ENCODE results near the gene TCF7L2. TPM values are rescaled to one million over a fixed set of nuclear protein-coding genes. Genes with fewer than 3 reads are reported as not detected.

TCF7L2 gene
- total RNA-seq, 1 donor = 6.7 TPM

DNA sequence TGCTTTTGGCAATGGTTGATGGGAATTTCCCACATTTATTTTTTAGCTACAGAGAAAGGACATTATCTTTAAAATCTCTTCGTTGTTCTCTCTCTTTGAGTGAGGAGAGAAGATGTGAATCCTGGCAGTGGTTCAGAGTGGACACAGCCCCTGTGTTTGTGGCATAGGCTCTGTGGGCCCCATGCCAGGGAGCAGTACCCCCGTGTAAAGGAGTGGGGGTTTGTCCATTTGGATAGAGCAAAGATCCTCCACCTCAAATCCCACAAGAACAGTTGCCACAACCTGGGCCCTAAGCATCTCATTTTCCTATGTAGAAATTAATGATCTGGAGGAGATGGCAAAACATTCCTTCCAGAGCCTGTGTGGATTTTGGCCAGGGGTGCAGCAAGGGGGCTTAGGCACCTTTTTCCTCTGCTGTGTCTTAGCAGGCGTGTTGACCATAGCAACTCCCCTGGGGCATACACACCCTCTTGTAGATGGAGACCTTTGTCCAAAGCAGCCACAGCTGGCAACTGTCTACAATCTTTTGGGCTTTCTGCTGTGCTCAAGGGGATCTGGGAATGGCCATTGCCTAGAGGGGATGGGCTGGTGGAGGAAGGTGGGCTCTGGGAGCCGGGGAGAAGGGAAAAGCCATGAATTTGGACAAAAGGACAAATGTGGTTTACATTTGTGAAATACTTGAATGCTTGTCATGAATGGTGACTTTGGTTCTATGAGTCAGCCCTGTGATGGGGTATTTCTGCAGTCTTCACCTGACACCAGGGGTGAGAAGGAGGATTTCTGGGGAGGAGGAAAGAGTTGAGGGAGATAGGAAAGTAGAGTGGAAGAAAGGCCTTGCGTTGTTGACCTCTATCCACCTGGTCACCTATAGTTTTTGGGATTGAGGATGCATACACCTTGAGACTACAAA, 92.0 kb downstream of the TCF7L2 start:
- DNase-seq (ENCODE audit: low read depth in 2 of 3, low spot score in 2 of 3) = no peak

DNA sequence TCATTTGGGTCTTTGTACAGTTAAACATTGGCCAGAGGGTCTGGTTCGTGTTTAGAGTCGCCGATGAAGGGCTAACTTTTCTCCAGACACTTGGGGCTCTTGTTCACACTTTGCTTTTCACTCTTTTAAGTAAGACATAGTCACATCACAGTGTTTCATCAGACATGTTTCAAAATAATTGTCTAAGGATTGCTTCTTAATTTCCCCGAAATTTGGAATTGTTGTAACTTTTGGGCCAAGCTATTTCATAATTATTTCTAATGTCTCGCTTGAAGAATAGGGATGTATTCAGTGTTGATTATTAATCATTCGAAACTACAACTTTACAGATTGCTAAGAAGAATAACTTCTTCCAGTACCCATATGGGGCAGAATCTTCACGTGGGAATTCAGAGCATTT, 92.8 kb downstream of the TCF7L2 start:
- no peak for DNase-seq (ENCODE audit: low read depth in 2 of 3, low spot score in 2 of 3)

DNA sequence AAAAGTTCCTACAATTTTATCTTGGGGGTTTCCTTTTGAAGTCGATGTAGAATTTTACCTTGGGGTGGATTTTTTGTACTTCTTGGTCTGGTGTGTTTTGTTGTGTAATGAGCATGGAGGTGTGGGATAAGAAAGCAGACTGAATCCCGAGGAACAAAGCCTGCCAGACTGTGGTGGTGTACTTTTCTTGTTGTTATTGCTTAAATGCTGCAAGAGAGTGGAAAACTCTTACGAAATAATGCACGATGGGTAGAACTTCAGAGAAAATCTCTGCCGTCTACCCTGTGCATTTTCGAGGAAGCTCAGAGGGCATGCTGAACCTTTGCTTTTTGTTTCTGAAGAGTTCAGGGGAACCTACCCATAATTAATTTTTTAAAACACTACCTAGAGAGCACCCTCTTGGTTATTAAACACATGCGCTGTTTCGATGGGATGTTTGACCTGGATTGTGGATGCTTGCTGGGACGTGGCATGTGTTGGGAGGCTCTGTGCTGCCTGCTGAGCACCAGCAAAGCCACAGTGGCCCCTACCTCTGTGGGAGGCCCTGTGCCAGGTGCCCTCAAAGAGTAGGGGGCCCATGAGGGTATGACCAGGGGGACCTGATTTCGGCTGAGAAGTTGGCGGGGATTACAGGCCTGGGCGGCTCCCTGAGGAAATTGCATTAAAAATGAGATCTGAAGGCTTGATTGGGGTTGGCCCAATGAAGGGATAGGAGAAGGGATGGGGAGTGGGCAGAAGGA, 94.1 kb downstream of the TCF7L2 start:
- no peak for DNase-seq (ENCODE audit: low read depth in 2 of 3, low spot score in 2 of 3)

DNA sequence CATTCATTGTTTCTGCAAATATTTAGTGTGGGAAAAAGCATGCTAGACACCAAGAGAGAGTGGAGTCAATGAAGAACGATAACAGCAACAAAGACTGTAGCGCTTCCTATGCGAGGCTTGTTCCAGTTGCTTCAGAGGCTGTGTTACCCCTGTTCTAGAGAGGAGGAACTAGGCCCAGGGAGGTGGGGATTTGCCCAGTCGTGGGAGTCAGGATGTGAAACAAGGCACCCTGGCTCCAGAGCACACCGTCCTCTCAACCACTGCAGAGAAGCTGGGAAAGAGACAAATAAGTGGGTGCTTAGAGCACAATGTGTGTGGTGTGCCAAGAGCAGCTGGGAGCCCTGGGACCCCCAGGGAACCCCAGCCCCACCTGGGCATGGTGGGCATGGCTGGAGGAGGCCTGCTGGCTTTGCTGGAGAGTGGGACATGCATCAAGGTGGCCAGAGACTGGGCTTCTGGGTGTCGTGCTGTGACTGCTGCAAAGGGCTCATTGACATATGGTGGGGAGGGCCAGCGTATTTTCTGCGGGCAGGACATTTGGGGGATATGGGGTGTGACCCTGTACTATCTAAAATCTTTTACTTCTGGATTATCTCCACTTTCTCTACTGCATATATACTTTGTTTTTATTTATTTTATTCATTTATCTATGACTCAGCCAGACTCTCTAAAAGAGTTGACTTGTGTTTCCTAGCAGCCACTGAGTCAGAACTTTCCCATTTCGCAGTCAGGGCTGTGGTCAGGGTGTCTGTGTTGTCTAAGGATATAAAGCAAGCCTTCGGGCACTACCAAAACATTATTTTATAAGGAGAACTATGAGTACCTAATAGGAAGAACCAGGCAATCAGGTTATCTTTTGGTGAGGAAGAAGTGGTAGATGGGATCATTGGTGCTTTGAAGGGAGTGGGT, 95.4 kb downstream of the TCF7L2 start:
- no peak for DNase-seq (ENCODE audit: low read depth in 2 of 3, low spot score in 2 of 3)

DNA sequence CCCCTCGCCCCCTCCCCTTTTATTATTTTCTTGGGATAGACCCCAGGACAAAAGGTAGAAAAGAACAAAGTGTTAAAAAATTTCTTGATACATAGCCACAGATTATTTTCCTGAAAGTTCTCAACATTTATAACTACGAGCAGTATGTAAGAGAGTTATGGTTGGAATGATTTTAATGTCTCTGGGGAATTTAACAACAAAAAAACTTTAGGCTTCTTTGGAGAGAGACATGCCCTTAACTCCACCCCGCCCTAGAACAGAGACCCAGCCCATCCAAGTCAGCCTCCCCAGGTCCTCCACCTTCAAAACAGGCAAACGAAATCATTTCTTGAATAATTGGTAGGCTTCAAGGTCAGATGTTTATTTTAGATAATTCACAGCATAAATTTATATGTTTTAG, 97.1 kb downstream of the TCF7L2 start:
- no peak for DNase-seq (ENCODE audit: low read depth in 2 of 3, low spot score in 2 of 3)

DNA sequence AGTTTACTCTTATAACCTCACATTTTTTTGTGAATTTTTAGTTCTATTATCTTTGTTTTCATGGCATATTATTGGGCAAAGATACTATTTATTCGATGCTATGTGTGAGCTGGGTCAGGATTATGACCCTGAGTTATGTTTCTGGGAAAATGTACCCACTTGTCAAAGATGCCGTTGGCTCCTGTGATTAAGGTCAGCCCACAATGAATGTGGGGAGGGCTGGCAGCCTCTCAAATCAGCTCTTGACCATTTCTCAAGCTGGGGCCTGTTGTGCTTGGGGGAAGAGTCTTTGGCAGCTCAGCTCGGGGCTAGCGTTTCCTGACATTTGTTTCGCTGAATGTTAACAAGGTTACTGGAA, 97.5 kb downstream of the TCF7L2 start:
- DNase-seq (ENCODE audit: low read depth in 2 of 3, low spot score in 2 of 3) = no peak

DNA sequence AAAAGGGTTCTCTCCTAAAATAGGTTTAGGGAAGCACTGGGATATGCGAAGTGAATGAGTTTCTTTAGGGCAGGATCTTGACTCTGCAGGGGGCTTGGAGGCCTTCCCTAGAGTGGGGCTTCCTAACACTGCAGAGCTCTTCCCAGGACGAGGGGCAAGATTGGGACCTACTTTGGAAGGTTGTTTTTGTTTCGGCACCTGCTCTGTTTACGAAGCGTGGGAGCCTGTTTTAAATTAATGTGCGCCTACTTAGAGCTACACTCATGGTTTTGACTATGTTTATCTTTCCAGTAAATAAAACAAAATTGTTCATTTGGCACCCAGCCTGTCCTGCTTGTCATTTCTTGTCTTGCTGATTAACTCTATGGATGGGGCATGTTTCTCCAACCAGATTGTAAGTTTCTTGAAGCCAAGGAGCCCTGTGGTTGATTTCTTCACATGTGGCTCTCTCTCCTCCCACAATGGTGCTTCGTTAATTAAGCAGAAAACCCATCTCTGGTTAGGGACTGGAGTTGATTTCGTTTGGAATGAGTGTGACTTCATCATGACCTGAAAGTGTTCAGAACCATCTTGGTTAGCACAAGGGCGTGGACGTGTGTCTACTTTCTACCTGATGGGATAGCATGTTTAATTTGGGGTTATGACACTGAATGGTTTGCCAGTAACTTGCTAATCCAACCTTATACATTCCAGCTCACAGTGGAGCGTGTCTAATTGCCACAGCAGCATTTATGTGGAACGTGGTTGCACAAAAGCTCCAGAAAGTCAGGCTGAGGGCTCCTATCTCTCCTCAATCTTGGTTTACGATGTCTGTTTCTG, 98.1 kb downstream of the TCF7L2 start:
- DNase-seq (ENCODE audit: low read depth in 2 of 3, low spot score in 2 of 3) = no peak

DNA sequence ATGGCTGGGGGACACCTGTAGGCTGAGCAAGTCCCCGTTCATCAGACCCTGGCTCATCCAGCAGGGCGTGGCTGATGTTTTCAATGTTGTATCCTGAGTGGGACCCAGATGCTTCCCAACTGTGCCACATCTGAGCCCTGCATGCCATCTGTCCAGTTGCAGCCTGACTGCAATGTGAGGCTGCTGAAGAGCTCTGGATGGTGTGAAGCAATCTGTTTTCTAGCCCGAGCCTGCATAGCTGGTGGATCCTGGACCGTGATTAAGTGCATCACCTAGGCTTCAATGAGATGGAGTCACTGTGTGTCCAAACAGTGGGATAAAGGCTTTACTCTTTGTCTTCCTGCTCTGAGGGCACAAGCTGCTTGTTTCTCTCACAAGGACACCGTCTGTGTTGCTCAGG, 99.8 kb downstream of the TCF7L2 start:
- DNase-seq (ENCODE audit: low read depth in 2 of 3, low spot score in 2 of 3) = no peak

DNA sequence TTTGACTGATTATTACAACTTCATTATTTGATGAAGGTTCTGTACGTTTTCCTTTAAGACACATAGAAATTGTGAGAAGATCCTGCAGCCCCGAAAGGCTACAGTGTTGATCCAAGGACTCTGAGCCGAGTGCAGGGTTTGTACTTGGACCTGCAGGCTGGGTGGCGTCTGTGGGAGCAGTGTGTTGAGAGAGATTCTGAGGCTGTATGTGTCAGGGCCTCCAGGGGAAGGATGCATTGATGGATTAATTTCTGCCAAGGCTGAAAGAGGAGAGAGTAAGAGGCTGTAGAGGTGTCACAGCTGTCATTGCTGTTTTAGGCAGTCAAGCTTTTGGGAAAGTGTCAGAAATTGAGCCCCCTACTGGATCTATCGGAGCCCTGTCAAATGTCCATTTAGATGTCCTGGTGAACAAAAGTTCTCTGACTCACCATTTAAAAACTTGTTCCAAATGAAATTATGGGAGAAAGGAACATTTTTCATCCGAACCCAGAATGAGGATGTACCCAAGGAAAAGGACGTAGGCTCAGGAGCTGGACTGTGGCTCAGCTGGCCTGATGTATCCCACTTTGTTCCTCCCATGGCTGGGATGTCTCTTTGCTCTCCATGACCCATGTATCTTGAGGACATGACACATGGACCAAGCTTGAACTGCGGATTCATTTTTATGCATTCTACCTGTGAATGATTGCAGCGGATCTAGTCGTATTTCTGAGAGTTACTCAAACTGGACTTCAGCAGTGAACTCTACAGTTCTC, 102.2 kb downstream of the TCF7L2 start:
- DNase-seq (ENCODE audit: low read depth in 2 of 3, low spot score in 2 of 3) = no peak

DNA sequence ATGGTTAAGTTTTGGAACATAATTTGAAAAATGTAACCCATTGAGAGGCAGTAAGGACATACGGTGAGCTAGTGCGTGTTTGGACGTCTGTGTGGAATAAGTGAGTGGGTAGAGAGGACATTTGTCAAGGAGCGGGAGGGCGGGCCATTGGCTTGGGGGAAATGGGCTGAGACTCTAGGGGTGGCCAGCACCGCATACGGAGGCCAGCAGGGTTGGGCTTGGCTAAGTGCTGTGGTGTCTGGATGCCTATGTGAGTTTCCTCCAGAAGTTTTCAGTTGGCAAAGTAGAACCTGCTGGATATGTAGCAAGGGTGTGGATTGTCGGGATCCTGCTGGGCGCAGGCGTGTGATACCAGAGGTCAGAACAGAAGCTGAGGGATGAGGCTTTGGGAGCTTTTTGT, 103.0 kb downstream of the TCF7L2 start:
- DNase-seq (ENCODE audit: low read depth in 2 of 3, low spot score in 2 of 3) = no peak

DNA sequence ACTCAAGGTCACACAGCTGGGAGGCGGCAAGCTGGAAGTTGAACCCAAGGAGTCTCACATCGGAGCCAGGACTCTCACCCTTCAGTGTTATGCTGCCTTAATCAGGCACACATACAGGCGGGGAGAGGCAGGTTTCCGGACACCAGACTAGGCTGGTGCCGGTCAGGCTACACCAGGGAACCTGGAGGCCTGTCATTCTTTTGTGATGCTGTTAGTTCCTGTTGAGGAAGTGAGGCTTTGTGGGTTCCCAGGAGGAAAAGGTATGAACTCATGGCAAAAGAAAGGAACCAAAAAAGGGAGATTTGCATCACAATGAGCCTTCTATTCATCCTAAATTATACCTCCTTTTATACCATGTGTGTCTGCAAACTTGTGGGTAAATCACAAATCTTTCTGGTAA, 103.8 kb downstream of the TCF7L2 start:
- no peak for DNase-seq (ENCODE audit: low read depth in 2 of 3, low spot score in 2 of 3)

DNA sequence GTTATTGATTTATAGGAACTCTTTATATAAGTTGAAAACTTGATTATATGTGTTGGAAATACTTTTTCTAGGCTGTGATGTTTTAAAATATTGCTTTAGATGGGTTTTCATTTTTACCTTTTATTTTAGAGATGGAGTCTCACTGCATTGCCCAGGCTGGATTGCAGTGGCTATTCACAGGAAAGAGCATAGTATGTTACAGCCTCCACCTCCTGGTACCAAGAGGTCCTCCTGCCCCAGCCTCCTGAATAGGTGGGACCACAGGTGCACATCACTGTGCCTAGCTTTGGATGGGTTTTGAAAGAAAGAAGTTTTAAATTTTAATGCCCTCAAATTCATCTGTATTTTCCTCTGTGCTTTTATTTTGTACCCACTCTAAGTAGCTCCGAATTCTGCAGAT, 105.4 kb downstream of the TCF7L2 start:
- DNase-seq (ENCODE audit: low read depth in 2 of 3, low spot score in 2 of 3) = no peak

DNA sequence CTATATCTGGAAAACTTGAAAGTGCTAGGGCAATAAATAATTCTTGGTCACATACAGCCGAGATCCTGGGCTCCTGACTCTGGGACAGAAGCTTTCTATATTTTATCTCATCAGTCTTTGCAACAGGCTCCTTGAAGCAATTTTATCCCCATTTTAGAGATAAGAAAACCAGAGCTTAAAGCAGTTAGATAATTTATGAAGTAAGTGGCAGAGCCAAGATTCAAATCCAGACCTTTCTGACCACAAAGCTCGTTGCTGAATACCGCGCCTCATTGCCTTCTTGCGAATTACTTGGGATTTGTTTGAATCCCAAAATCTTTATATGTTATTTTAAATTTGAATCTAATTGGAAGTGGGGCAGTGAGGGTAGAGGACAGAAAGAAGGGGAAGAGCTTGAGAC, 106.0 kb downstream of the TCF7L2 start:
- DNase-seq (ENCODE audit: low read depth in 2 of 3, low spot score in 2 of 3) = no peak

DNA sequence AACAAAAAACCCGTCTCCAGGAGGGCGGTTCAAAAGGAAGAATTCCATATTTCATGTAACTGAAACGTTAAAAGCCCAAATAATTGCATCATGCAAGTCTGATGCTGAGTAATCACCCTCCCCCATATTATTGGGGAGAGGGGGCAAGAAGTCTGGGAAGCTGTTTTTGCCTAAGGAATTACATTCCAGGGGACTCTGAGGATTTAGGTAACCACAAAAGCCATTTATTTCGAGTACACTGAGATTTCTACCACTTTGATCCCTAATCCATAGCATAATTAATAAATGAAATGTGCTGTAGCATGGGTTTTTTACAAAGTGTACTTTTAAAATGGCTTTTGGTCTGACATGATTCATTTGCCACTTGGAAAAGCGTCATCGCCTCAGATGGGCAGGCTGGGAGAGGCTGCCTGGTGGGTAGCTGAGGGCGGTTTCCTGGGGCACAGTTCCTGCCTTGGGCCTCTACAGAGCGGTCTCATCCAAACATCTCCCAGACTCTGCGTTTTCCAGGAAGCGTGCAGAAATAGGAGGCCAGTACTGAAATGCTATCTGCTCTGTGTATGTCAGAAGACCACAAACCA, 106.5 kb downstream of the TCF7L2 start:
- DNase-seq (ENCODE audit: low read depth in 2 of 3, low spot score in 2 of 3) = no peak

DNA sequence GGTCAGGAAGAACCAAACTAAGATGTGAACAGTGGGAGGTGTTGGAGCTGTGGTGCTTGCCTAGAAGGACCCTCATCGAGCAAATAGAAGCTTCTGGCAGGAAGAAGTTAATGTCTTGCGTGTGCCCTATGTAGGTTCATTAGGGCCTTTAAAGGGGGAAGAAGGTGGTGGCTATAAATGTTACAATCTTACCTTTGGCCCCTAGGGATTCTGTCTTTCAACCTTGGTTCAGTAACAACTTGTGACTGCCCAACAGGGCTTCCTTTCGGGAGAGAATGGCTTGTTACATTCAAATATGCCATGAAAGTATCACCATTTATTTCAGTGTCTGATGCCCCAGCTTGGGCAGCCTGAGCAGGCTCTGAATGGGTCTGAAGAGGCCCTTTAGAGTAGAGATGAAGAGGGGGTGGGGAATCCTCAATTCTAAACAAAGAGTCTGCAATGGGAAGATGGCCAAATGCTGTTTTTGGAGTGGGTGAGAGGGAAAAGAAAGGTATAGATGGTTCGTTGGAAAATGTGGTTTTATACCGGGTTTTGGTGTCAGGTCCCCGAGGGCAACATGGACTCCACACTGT, 108.0 kb downstream of the TCF7L2 start:
- no peak for DNase-seq (ENCODE audit: low read depth in 2 of 3, low spot score in 2 of 3)

DNA sequence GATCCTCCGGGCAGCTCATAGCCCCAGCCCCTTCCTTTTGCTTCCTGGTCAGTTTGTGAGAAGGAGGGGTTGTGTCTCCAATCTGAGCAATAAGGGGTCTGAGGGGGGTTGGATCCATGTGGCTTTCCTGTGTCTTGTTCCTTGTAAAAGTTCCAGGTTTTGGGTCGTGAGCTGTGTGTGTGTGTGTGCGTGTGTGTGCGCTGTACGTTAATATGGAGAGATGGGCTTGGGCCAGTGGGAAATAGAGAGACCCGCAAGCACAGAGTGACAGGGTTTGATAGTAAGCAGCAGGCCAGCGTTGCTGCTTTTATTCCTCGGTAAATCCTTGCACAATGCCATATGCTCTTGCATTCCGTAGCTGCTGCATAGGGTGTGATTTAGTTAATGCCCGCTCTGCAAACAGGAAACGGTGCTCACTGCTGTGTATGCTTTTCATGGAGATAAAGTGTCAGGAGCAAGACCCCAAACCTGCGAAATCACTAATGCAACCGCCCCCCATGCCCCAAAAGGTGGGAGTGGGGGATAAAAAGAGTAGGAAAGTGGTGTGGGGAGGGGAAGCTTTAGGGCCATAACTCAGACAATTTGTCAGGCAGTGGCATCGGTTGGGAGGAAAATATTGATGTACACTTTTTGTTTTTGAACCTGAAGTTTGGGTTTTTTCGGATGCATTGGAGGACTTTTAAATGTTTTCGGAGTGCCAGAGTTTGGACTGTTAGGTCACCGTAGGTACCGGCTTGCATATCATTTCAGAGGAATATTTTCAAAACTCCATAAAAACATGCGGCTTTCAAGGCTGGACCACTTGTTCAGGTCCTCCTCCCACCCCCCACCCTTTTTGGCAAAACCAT, 108.7 kb downstream of the TCF7L2 start:
- DNase-seq (ENCODE audit: low read depth in 2 of 3, low spot score in 2 of 3) = no peak

DNA sequence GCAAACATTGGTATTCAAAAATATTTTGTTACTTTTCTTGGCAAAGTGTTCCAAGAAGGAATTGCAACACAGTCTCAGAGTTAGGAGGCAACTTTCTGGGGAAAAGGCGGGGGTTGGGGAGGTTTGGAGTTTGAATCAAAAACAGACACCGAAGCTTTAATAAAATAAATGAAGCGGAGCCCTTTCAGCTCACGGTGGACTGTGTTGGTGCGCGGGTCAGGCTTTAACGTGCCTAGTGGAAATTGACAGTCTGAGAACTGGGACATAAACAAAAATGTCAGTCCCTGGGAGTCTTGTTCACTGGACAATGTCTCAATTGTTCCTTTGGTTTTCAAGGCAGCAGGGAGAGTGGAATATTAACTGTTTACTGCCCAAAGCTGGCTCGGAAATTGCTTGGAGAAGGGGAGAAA, 109.3 kb downstream of the TCF7L2 start:
- DNase-seq (ENCODE audit: low read depth in 2 of 3, low spot score in 2 of 3) = no peak

All from hematopoietic multipotent progenitor cell (in vitro differentiated cells).